GM21737 (cell line): ENCODE data around the gene OTUD3.
"Not testable (repeated sequence)": the region's sequence is repeated elsewhere in the genome, so short reads cannot be mapped to it uniquely, and the experiment has no call there.

ENCODE experiments used
- ATAC-seq: cut with Tn5 transposase; IDR thresholded peaks from one replicate; pipeline ENCODE4 v1.9.1; 2021; ENCODE audit warnings: mild to moderate bottlenecking, moderate library complexity; ENCODE audit not compliant: unreplicated experiment

The OTUD3 gene

DNA sequence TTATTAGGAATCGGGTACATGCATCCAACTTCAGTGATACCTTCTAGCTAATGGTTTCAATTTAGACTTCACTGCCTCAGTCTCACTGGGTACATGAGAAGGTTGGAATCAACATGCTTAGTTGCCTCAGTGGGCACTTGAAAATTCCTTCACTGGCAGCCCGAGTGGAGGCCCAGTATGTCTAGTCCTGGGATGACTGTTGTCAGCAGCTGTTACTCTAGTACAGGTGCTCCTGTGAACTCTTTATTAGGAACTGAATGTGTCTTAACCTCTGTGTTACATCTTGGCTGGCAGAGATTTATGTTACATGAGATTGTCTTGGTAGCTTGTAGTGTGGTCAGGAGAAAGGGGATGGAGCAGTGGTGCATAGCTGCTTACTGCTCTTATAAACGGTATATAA is 27.8 kb downstream of the OTUD3 start:
- no peak for ATAC-seq

DNA sequence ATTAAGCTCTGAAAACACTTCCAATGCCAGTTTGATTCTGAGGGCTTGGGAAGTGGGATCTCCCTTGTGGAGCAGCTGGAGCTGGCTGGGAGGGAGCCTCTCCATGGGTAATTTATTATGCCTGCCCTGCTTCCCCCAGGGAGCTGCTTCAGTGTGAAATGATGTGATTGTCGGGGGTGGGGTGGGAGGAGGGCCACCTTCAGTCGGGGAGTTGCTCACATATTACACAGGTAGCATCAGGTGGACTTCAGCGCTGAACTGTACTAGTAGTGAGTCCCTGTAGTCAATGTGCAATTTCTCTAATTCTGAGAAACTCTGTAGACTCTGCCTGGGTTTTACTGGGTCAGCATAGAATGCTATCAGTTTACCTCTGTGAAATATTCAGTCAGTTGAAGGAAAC is 28.5 kb downstream of the OTUD3 start:
- no peak for ATAC-seq

DNA sequence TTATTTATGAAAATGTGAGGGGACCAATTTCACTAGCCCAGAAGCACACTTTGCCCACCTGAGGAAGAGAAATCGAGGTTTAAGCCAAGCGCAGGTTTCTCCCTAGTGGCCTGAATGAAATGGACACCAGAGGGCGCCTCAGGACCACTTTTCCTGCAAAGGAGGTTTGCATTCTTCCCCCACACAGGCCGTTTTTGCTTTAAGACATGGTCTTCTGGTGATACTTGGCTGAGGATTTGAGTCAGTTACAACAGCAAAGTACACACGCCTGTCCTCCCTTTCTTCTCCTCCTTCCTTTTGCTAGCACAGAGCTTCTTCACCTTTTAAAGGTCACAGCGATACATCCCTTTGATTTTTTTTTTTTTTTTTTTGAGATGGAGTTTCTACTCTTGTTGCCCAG is 35.9 kb downstream of the OTUD3 start:
- ATAC-seq, result no peak

DNA sequence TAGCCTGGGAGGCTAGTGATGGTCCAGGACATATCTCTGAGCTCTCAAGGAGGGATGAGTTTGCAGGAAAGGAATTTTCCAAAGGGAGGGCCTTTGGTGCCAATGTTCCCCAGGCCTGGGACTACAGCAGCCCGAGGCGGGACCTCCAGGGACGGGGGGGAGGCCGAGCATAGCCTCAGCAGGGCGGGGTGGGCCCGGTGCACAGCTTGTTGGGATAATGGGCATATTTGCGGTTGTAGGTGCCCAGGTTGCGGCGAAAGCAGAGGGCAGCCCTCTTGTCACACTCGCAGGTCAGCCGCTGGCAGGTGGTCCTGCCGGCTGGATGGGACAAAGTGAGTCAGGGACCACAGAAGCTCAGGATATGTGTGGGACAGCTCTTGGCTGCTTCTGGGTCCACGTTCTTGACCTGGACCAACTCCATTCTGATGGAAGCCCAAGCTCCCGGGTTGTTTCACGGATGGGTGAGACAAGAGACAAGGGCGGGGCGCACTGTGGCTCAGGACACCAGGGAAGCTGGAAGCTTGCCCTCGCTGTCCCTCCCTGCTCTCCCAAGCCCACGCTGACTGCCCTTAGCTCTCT is 38.0 kb downstream of the OTUD3 start:
- no peak for ATAC-seq

DNA sequence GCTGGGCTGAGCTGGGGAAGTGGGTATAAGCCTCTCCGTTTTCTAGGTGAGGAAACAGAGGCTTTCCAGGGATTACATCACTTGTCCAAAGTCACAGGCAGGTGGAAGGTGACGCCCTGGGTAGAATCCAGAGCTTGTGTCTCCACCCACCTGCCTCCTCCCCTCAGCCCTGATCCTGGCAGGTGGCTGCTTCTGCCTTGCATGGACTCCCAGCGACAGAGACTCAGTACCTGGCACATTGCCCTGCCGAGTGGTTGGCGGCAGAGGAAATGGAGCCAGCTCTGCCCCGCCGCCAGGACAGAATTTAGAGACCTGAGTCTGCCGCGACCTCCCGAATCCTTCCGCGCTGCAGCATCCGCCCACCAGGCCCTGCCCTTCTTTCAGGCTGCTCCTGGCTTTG is 39.1 kb downstream of the OTUD3 start:
- ATAC-seq, result no peak

DNA sequence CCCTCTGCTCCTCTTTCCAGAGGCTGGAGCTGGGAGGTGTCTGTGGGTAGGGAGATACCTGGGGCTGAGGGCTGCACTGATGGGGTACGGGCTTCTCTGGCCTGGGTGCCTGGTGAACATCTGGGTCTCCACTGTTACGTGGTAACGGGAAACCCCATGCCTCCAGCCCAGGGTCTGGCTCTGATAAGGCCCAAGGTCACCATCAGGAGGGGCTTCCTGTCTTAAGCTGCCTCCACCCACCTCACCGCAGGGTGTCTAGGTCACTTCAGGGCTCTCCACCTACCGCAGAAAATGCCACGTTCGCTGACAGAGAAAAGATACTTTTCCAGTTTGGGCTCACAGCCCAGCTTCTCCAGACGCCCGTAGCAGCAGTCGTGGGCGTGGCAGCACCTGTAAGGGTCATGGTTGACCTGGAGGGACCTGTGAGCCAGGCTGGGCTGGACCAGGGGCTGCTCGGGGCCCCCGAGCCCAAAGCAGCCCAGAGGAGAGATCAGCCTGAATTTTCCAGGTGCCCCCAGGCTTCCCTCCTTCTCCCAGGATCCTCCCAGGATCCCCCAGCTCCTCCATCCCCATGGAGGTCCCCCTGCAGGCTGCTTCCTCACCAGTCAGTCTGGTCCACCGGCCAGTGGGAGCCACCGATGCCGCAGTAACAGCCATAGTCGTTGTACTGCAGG is 40.0 kb downstream of the OTUD3 start:
- no peak for ATAC-seq

DNA sequence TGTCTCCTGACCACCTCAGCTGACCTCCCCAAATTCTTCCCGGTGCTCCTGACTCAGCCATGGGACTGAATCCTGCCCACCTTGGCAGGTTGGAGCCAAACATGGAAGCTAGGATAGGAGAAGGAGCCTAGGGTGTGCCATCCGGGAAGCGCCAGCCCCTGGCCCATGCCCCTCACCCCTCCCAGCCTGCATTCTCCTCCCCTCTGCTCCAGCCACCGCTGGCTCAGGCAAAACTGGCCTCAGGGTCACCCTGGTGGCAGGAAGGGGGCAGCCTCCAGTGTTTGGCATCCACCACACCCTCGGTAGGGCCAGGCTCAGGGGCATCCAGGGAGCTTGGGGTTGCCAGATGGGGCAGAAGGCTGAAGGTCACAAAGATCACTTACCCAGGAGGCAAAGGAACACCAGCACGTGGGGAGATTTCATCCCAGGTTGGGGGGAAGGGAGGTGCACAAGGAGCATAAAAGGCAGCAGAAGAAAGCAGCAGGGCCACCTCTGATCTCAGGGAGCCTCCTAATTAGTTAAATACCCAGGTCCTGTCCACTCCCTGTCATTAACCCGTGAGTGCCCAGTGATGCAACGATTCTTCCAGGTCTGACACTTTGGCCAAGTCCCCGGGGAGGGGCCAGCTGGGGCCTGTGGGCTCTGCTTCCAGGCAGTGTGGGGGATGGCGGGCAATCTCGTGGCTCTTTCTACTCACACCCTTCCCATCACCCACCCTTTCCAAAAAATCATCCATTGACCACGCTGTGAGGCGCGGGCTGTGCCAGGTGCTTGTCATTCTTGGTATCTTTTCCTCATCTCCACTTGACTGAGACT is 41.1 kb downstream of the OTUD3 start, which contains the start of gene PLA2G2E:
TSS of gene PLA2G2E (minus strand) at position 481 of the 816 bp plus-strand sequence. CDS start at position 423, 58 bp downstream.
- no peak for ATAC-seq

DNA sequence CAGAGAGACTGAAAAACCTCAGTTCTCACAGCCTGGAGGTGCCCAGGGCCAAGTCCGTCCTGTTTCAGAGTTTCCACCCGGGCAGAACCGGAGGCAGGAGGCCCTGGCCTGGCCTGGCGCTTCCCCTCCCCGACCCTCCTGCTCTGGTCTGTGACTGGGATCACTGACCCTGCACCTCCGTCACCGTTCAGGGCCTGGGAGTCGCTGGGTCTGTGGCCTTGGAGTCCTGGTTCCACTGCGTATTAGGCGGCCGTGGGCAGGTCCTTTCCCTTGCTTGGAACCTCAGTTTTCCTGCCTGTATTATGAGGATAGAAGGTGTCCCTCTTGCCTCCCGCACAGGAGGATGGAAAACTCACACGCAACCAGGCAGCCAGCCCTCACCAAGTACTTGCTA is 41.8 kb downstream of the OTUD3 start:
- ATAC-seq, result no peak

DNA sequence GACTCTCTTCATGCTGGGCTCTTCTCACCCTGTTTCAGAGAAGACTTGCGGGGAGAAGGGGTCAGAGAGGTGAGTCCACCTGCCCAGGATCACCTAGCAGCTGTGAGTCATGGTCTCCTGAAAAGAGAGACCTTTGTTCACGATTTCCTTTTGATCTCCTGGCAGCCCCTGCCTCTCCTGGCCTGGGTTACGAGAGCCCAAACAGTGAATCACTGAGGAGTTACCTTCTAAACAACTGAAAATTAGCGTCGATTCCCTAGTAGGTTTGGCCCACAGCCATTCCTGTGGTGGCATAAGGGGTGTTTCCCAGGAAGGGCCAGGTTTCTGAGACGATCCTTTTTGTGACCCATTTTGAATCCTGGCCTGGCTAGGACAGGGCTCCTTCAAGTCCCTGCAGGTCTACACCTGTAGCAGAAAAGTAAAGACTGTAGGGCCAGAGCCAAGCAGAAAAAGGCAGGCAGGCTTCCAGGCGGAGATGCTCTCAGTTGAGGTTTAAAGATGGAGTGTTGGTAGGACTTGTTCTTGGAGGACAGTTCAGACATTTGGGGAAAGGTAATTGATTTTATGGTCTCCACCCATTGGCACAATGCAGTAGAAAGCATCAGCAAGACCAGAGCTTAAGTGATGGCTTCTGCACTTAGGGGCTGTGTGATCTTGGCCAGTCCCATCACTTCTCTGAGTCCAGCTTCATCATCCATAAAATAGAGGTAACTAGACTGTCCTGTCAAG is 43.3 kb downstream of the OTUD3 start:
- ATAC-seq, result no peak

DNA sequence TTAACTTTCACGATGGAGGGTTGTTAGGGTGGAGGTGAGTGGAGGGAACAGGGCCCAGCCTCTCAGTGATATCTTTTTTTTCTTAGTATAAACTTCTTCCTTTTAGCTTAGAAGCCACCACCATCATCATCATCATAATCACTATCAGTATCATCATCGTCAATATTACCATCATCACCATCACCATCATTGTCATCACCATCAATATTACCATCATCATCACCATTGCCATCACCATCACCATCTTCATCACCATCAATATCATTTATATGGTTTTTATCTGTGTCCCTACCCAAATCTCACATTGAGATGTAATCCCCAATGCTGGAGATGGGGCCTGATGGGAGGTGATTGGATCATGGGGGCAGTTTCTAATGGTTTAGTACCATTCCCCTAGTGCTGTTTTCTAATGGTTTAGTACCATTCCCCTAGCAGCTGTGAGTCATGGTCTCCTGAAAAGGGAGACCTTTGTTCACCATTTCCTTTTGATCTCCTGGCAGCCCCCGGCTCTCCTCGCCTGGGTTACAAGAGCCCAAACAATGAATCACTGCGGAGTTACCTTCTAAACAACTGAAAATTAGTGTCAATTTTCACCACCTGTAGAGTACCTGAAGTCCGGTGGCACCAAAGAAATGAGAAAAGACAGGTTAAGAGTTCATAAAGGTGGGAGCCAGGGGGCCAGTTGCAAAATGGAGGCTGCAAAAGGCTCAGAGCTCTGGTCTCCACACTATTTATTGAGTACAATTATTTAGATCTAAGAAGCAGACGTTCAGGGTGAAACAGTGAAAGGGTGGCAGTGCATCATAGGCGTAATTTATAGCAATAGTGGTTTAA is 44.3 kb downstream of the OTUD3 start:
- ATAC-seq, result no peak

DNA sequence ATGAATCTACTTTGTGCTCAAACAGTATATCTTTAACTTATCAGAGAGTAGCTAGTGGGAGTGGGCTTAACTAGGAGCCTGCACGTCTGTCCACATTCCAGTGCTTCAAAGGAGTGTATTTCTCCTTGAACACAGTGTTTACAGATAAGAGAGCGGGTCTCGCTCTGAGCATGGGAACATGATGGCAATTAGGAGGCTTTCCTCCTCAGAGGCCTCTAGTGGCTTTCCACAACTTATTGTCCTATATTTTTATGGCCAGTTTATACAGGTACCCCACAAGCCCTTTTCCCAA is 44.9 kb downstream of the OTUD3 start:
- ATAC-seq, result not testable (repeated sequence)

DNA sequence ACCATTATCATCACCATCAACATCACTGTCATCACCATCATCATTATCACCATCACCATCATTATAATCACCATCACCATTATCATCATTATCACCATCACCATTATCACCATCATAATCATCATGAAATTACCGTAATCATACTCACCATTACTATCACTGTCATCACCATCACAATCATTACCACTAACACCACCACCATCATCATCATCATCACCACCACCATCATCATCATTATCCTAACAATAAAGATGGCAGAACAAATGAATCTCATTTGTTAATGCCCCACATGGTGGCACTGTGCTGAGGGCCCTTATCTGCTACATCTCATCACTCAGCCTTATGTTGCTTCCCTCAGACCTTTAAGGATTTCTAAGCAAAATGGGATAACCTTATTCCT is 50.7 kb downstream of the OTUD3 start:
- no peak for ATAC-seq

DNA sequence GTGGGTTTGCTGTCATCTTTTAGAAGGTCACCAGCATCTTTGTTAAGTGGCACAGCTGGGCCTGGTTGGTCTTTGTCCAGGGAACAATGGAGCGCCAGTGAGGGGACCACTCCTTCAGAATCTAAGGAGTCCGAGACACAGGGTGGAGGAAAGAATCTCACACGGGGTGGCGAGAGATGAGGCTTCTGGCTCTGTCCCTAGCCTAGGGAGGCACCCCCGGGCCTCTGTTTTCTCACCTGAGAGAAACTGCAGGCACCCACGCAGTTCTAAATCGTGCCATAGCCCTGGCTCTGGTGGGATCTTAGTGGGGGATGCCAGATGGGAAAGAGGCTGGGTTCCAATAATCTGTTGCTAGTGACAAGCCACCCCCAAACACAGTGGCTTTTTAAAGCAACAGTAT is 52.1 kb downstream of the OTUD3 start:
- ATAC-seq, result no peak

DNA sequence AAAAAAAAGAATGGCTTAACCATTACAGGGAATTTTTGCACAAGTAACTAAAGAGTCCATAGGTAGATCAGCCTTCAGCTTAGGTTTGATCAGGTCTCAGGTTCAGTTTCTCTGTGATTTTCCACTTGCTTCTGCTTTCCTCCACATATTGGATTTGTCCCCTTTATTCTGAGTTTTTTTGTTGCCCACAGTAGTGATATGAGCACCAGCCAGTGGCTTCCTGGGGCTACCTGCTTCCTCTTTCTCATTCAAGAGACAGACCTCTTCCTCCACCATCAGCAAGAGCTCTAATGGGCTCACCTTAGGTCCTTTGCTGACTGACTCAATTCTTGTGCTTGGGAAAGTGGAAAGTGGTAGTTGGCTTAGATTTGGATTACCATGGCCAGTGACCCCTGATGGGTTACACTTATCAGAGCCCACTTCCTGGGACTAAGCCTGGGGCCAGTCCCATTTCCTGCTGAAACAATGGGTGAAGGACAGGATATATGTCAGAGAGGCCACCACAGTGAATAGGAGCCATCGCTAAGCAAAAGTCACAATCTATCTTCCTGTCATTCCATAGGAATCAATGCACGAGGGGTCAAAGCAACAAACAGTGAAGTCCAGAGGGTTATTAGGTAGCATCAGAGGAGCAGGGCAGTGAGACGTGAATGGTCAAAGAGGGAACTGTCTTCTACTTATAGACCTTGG is 54.0 kb downstream of the OTUD3 start:
- no peak for ATAC-seq

DNA sequence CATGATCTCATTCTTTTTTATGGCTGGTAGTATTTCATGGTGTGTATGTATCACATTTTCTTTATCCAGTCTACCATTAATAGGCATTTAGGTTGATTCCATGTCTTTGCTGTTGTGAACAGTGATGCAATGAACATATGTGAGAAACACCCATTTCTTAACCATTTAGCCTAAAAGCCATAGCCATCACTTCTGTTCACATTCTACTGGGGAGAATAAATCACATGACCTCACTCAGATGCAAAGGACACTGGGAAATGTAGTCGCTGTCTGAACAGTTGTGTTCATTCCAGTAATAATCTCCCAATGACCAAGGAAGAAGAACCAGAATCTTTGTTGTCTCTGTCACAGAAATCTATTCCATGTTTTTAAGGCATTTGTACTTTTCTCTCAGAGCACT is 56.3 kb downstream of the OTUD3 start:
- no peak for ATAC-seq

DNA sequence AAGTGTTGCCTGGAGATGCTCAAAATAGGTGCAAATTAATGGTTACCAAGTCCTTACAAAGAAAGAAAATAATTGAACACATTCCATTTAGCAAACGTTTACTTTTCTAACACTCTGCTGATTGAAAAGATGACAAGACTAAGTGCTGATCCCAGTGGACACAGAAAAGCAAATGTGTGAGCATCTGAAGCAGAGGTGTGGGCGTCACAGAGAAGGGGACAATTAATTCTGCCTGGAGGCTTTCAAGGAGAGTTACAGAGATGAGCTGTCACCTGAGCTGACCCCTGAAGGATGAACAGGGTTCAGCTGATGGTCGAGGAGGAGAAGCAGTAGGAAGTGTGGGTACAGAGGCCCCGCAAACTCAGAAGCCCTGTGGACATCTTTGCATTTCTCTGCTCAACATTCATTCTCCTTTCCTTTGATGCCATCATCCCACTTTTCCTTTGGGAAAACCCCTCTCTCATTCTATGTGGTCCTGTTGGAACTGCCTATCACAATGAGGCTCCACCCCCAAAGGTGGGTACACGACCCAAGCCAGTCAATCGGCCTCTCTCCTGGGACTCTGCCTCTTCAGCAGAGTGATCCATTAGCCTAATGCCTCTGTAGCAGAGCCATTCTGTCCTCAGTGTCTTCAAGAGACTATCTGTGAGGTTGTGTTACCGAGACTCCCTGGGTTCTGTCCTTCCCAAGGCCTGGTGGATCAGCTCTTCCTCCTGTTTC is 58.5 kb downstream of the OTUD3 start:
- no peak for ATAC-seq

DNA sequence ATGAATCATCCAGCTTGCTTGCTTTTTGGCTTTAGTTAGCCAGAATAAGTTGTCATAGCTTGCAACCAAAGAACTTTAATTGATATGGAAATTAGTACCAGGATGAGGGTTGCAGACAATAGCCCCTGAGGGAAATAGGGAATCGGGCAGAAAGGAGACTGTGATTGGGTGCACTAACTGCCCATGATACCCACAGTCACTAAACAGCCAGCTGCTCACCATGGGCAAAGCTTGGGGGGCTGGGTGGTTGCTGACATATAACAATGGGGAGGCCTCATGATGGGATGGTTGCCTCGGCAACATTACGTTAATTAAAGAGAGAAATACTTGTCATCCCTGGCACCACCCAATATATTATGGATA is 59.0 kb downstream of the OTUD3 start:
- ATAC-seq, result no peak

DNA sequence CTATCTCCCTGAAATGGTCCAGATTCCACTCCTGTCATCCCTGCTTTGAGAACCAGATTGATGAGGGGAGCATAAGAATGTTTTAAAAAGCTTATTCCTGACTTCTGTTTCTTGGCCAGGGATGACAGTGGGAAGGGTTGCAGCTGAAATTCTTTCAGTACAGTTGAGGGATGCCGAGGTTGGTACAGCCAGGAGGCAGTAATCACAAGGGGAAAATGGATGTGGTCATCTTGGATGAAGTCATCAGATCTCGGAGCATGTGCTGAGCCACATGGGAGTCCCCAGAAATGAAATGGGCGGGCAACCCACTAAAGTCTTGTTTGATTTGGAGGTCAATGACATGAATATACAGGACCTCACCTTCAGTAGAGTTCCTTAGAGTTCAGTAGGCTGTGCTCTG is 59.9 kb downstream of the OTUD3 start:
- no peak for ATAC-seq

DNA sequence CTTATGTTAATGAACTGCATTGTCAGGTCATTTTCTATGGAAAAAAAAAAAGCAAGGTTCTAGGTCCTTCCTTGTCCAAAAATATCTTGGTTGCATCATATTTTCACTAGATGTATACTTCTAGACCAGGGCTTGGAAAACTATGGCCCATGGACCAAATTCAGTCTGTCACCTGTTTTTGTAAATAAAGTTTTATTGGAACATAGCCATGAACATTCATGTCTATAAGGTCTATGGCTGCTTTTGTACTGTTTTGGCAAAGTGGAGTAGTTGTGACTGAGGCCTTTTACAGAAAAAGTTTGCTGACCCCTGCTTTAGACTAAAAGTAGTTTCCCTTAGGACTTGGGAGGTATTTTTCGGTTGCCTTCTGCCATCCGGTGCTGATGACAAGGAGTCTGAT is 60.5 kb downstream of the OTUD3 start:
- ATAC-seq, result no peak

DNA sequence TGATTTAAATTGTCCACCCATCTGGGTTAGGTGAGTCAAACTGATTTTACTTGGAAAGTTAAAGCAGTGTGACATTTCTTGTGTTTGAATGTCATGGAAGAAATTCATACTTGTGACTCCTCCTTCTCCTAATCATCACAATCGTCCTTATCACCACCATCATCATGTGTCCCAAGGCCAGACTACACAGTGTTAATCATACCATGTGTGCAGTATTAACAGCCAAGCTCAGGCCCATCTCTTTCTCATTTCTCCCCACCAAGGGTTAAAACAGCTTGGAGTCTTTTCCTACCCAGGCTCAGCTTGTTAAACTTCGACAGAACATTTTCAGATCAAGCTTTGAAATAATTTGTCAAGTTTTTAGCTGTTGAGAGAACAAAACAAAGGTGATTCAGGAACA is 63.7 kb downstream of the OTUD3 start:
- ATAC-seq, result no peak
